Measurements from ENCODE around the gene PCNA.

The PCNA gene

DNA sequence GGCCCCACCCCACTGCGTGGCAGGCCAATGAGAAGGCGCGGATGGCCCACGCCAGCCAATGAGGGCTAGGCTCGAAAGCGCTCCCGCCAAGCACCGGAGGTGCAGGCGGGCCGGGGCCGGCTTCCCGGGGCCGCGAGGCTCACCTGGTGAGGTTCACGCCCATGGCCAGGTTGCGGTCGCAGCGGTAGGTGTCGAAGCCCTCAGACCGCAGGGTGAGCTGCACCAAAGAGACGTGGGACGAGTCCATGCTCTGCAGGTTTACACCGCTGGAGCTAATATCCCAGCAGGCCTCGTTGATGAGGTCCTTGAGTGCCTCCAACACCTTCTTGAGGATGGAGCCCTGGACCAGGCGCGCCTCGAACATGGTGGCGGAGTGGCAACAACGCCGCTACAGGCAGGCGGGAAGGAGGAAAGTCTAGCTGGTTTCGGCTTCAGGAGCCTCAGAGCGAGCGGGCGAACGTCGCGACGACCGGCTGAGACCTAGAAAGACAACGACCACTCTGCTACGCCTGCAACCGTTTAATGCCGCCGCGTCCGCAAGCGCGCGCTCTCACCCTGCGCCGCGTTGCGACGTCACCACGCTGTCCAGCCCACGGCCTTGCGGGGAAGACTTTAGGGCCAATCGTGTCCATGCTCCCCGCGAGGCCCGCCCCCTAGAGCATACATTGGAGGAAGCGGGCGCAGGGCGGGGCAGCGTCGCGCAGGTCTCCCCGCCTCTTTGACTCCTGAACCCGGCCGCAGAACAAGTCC, at the start of gene PCNA:
PCNA (minus strand) TSS at position 524 of the 750 bp plus-strand sequence; CDS start at position 364, 160 bp downstream.
- DNase-seq, result peak; percentile 97

DNA sequence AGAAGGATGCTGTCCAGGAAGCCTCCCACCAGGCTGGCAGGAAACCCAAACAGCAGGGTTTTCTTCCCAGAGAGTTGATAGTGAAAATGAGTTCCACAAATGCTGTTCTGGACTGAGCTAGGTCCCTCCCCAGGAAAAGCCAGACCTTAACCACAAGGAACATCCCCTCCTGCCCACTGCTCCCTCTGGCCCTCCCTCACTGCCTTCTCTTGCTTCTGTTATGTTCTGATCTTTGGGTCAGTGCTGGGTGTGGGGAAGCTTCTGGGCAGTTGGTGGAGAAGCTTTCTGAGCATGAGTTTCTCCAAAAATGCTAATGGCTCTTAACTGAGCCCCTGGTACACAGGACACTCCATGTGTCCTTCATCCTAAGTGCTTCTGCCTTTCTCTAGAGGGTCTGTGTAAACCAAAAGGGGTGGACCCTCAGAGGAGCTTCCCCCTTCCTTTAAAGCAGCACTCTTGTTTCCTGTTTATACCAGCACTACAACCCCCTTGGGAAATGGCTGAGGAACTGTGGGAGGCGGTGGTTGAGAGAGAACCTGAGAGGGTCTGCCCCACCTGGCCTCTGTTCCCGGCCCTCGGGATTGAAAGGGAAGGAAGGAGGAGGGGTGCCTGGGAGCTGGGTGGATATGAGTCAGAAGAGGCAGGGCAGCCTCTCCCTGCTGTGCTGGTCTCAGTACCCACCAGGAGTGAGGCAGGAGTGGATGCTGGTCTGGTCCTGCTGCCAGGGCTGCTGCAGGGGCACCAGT, 49.1 kb upstream of the PCNA start:
- DNase-seq, result no peak

DNA sequence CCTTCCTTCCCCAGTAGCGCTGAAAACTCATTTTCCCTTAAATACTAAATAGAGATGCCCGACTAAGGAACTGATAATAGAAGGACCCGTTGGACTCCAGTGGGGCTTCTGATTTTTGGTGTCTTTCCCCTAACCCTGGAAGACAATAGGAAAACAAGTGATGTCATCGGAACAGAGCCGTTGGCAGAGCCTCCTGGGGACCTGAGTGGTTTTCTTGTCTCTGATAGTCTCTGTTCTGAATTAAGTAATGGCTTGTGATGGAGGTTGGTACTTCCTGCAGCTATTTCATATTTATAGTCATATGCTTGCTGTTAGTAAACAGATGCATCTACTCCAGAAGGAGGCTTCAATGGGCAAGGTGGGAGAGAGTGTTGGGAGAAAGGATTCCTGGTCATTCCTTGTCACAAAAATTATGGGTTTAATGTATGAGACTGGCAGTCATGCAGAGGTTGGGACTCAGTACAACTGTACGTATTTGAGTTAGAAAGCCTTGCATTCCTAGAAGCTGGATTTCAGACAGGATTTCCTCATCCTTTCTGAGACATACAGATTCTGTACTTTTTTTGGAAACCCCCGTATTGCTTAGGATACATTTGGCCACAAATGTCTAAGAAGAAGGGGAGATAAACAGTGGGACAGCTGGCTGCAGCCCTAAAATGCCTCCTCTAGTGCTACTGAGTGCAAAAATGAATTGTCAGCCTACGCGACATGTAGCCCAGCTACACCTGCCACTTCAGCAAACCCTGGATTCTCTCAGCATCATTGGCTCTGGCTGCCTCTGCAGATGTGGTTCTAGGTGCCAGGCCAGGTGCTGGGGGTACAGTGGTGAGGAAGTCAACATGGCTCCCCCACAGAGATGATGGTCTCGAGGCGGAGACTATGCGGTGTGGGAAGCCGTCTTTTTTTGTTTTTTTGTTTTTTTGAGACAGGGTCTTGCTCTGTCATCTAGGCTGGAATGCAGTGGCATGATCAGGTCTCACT, 45.2 kb upstream of the PCNA start:
- DNase-seq, result no peak

DNA sequence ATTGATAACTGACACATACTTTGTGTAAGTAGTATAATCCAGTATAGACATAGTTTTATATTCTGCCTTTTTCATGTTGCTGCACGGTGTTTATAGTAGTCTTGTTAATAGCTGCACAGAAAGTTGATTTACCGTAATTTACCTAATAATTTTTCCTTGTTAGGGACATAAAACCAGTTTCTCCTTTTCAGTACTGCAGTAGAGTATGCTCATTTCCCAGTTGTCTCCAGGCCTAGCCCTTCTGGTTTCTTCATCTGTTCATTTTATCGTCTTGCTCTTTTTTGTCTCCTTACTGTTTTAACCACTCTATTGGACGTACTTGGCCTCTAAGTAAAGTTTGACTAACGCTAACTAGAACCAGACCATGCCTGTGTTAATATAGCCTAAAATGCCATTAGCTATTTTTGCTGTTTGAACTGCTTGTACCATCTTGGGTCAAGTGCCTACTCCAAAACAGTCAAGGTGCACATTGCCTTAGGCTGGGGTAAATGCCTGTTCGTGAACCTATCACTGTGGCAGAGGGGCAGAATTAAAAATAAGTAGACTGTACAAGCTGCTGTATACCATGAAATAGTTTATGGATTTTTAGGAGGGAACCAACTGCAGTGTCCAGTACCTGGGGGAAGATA, 41.9 kb upstream of the PCNA start:
- DNase-seq, result no peak

DNA sequence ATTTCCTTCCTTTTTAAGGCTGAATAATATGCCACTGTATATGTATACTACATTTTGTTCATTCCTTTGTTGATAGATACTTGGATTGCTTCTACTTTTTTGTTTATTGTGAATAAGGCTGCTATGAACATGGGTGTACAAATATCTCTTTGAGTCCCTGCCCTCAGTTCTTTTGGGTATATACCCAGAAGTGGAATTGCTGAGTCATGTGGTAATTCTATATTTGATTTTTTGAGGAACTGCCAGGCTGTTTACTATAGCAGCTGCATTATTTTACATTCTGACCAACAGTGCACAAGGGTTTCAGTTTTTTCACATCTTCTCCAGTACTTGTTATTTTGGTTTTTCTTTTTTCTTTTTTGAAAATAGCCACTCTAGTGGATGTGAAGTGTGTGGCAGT, 41.1 kb upstream of the PCNA start:
- no peak for DNase-seq

DNA sequence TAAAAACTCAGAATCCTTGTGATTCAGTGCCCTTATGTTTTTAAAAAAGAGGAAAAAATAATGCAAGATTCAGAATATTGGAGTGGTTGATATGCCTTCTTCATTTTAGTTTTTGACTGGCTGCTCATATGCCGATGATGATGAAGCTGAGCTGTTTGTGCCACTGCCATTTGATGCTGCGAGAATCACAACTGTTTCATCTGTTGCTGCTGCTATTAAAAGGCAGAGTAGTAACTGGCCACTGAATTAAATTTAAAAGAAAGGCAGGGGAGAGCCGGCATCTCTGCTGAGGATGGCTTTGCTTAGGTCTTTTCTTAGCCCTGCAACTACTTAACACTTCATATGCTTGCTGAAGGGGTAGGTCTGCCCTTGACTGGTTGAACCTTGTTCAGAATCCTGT, 40.2 kb upstream of the PCNA start:
- DNase-seq, result no peak

- DNase-seq, result no peak
These were observed 37.1 kb upstream of the PCNA start for GRCh38 chr20:5156675-5157448.

- no peak for DNase-seq
These were observed 35.6 kb upstream of the PCNA start for GRCh38 chr20:5155404-5155803.

DNA sequence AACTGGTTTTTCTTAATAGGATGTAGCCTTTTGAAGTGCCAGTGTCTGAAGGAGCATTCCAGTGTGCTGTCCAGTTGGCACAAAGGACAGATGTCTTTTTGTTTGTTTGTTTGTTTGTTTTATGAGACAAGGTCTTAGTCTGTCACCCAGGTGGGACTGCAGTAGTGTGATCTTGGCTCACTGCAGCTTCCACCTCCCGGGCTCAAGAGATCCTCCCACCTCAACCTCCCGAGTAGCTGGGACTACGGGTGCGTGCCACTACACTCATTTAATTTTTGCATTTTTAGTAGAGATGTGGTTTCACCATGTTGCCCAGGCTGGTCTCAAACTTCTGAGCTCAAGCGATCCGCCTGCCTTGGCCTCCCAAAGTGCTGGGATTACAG, 34.8 kb upstream of the PCNA start:
- no peak for DNase-seq

- DNase-seq, result no peak
These were observed 34.1 kb upstream of the PCNA start for GRCh38 chr20:5153612-5154542.

- DNase-seq, result no peak
These were observed 33.4 kb upstream of the PCNA start for GRCh38 chr20:5153152-5153467.

- DNase-seq, result no peak
These were observed 30.7 kb upstream of the PCNA start for GRCh38 chr20:5150226-5151076.

DNA sequence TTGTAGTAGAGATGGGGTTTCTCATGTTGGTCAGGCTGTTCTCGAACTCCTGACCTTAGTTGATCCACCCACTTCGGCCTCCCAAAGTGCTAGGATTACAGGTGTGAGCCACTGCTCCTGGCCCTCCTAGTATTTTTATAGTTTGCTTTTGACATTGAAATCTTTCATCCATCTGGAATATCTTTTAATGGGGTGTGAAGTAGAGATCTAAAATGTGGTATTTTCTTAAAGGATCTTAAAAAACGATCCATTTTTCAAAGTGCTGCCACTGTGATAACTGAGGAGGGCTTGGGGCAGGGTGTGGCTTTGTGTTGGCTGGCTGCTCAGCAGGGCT, 30.1 kb upstream of the PCNA start:
- no peak for DNase-seq

GRCh38 chr20:5148581-5148980, 28.8 kb upstream of the PCNA start:
- DNase-seq, result no peak

GRCh38 chr20:5146871-5147592, 27.3 kb upstream of the PCNA start:
- DNase-seq, result no peak

- no peak for DNase-seq
These were observed 26.4 kb upstream of the PCNA start for GRCh38 chr20:5146099-5146668.

GRCh38 chr20:5145365-5146098, 25.8 kb upstream of the PCNA start:
- DNase-seq, result no peak

DNA sequence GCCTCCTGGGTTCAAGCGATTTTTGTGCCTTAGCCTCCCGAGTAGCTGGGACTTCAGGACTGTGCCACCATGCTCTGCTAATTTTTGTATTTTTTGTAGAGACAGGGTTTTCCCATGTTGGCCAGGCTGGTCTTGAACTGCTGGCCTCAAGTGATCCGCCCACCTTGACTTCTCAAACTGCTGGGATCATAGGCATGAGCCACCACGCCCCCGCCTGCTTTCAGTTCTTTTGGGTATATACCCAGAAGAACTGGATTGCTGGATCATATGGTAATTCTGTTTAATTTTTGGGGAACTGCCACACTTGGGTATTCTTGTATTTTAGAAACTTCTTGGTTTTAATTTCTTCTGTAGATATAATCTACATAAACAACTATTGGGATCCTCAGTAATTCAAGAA, 24.1 kb upstream of the PCNA start:
- peak; percentile 17 for DNase-seq

Measured in activated naive CD4-positive, alpha-beta T cell treated with Interleukin-2 at 50 U/mL for 16 hours (primary cell).